GM19397 (cell line): ENCODE data around the gene ACAT2.
"Not testable (repeated sequence)": the region's sequence is repeated elsewhere in the genome, so short reads cannot be mapped to it uniquely, and the experiment has no call there.

Source experiments
- ATAC-seq: cut with Tn5 transposase; IDR thresholded peaks from one replicate; pipeline ENCODE4 v1.9.1; 2021; ENCODE audit warnings: mild to moderate bottlenecking, moderate library complexity; ENCODE audit not compliant: unreplicated experiment

ACAT2 gene

DNA sequence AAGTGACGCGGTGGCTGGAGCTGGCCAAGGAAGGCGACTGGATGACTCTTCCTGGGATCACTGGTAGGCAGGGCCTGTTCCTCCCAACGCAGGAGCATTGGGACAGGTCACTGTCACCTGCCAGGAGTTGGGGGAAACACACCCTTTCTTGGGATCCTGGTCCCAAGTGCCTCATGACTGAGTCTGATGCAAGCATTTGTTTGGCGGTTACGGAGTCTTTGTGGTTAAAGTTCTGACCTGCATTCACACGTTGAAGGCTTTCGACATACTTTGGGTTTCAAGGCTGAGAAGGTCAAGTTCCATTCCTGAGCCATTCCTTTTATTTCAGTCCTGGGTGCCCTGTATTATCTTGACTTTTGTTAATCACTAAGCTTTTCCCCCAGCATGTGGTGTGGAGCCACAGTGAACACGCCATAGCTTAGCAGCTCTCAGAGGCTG lies 44.2 kb downstream of the ACAT2 start:
- no peak for ATAC-seq

DNA sequence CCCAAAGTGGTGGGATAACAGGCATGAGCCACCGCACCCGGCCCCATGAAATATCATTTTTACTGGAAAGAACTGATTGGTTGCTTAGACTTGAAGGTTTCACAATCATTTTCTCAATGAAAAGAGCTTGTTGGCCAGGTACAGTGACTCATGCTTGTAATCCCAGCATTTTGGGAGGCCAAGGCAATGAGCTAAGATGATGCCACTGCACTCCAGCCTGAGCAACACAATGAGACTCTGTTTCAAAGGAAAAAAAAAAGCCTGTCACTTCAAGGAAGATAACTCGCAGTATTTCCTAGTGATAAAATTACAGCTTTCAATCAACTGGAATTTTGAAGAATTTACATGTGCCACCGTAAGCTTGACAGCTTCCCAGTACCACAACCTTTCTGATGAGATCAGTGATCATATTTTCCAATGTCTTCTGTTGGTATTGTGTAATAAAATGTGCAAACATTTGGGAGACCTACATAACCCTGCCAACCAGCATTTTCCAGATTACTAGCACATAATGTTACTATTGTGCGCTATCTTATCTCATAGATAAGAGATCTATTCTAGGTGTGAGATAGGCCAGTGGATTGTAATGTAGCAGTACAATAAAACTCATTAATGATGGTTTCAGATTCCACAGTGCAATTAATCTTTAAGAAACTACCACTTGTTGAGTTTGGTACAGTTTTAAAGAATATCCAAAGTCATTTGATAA lies 45.5 kb downstream of the ACAT2 start:
- ATAC-seq = no peak

DNA sequence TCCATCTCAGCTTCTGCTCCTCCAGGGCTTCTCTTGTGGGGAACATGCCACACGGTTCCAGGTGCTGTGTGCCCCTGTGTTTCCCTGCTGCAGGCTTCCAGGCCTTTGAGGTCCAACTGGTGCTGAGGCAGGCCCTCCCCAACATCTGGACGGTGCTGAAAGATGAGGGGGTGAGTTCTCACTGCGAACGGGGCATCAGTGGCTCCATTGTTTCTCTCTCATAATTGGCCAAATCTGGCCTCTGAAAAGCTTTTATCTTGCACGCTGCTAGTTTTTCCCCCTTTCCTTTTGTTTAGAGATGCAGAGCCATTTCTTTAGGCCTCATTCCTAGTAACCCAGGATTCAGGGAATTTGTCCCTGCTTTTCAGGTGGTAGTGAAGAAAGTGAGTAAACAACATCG lies 46.8 kb downstream of the ACAT2 start:
- no peak for ATAC-seq

DNA sequence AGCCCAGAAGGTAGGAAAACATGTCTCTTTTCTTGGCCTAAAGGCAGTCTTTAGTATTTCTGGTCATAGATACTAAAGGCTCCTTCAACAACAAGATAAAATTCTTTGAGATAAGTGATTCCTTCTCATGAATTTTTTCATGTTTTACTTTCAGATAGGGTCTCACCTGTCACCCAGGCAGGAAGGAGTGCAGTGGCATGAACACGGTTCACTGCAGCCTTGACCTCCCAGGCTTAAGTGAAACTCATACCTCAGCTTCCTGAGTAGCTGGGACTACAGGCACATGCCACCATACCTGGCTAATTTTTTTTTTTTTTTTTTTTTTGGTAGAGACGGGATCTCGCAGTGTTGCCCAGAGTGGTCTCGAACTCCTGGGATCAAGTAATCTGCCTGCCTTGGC lies 47.3 kb downstream of the ACAT2 start:
- no peak for ATAC-seq

DNA sequence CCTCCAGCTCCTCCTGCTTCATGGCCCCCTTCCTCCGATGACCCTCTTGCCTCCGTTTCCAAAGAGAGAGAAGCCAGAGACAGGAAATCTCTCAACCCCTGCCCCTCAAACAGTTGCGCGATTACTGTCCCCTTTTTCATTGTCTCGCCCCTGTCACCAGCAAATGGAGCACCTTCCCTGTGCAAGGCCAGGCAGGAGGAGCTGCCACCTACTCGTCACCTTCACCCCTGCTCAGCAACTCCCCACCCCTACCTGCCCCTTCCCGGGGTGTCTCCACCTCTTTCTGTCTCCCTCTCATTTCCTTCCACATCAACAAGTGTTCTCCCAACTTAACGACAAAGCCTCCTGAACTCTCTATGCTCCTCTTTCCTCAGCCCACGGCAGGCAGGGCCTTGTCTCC lies 51.9 kb downstream of the ACAT2 start:
- no peak for ATAC-seq

DNA sequence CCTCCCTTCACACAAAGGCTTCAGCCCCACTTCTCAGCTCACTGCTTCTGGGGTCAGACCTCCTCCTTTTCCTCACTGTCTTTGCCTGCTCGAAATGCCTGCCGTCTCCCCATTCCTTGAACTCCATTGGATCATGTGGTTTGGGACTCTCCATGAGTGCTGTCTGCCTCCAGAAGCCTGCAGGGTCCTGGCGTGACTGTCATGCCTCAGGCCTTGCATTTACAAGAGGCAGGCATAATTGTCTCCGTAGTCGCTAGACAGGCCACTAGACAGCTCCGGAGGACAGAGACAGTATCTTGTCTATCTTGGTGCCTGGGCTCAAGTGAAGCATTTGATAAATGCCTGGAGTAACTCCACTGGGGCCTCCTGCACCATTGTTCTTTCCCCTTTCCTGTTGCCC lies 53.6 kb downstream of the ACAT2 start:
- ATAC-seq = no peak

DNA sequence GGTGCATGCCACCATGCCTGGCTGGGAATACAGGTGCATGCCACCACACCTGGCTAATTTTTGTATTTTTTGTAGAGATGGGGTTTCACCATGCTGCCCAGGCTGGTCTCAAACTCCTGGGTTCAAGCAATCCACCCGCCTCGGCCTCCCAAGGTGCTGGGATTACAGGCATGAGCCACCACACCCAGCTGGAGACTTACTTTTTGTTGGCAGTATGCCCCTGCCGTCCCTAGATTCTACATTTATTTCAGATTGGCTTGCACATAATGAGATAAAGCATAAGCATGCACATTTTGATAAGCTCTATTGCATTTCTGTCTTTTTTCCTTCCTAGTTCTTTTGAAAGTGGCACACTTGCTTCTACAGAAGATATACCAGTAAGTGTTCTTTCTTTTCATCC lies 54.9 kb downstream of the ACAT2 start:
- ATAC-seq = not testable (repeated sequence)

DNA sequence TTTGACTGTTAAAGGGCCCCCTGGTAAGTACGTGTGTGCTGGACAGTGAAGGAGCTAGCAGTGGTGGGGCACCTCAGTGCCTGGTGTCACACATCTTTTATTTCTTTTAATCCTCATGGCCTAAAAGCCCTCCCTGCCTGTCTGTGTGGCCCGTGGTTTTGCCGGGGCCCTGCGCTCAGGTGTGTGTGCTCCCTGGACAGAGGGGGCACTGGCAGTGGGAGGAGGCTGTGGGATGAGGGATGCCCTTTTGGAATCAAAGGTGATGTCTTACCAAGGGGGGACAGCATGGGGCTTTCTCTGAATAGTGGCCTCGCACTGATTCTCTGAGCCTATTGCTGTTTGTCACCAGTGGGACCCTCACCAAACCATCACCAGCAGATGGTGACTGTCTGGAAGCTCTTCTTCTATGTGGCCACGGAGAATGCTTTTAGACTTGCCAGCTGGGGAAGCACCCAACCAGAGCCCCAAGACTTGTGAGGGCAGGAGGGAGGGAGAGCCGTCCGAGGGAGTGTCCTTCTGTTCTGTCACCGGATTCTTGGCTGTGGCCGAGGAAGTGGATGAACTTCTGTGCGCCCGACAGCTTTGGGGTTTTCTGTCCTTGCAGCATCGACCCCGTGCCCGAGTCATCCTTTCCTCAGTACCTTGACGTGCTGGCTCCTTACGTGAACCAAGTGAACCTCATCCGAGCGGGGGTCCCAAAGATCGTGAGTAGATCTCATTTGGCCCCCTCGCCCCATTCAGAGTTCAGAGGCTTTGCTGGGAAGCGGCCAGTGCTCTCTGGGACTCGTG lies 56.3 kb downstream of the ACAT2 start:
- ATAC-seq = no peak

DNA sequence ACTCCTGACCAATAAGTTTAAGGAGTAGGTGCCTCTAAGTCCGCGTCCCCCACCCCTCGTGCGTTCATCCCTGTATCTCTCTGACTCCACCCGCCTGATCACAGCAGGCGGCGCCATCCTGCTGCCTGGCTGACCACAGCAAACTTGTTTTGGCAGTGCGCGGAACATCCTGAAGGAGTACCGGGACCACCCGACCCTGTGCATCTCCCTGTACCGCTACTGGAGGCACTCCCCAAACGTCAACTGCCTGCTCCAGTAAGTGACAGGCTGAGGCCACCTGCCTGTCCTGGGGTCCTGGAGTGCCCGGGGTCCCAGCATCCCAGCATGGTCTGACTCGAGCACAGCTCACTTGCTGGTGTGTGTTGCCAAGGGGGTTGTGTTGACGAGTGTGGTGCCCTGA lies 57.3 kb downstream of the ACAT2 start:
- no peak for ATAC-seq

DNA sequence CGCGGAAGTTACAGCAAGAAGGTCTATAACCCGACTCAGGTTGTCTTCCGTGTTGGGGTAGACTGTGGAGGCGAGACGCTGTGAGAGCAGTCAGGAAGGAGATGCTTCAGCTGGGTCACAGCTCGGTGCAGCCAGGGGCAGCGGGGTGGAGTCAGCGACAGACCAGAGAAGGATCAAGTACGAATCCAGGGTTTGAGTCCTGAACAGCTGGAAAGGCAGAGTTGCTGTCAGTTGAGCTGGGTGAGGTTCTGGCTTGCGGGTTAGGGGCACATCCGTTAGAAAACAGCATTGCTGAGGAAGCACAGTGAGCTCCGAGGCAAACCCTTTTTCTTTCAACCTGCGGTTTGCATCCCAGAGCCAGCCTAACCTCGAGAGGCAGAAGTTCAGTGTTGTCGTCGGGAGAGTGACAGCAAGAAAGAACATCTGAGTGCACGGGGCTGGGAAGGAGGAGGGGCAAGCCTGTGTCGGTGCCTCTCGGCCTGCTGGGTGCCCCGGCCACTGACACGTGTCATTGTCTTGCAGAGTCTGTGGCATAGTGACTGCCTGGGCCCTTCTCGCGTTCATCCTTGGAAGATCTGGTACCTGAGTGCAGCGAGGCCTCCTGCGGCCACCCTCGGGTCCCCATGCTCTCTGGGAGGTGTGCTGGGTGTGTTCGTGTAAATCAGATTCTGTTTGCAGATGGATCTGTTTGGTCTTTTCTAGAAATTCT lies 58.2 kb downstream of the ACAT2 start:
- ATAC-seq = peak; percentile 57

DNA sequence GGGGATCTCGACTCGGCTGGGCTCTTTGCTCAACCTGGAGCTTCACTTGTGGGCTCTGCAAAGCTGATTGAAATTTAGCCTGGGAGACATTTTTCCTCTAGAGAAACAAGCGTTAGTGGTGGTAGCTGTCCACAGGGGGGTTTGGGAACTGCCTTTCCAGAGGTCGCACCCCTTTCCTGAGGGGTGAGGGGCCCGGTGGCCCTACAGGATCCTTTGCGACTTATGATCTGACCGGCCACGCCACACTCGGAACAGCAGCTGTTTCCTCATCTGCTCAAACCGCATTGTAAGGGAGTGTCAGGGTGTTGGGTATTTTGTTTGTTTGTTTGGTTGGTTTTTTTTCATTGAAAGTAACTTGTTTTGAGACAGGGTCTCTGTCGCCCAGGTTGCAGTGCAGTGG lies 59.3 kb downstream of the ACAT2 start:
- ATAC-seq = no peak

DNA sequence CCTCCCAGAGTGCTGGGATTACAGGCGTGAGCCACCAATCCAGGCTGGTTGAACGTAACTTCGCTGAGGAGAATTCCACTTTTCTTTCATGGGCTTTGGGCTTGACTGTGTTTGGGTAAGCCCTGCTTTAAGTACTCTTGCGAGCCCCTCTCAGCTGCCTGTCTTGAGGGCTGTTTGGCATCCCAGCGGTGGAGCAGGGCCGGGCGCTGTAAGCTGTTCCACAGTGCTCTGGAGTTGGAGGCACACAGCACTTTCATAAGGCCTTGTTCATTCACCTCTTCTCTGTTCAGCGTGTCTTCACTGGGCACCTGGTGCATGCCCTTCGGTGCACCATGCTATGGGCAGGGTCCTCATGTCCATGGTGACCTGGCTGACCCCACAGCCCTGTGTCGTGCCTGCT lies 59.9 kb downstream of the ACAT2 start:
- no peak for ATAC-seq

DNA sequence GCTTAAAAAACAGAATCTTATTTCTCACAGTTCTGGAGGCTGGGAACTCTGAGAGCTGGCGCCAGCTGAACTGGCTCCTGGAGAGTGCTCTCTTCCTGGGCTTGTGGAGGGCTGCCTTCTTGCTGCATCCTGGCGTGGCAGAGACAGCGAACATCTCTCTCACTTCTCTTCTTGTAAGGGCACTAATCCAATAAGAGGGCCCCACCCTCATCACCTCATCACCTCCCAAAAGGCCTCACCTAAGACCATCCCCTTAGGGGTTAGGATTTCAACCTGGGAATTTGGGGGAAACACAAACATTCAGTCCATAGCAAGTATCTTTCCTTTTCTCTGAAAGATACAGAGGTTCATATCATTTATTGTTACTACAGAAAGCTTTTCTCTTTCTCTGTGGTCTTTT lies 62.1 kb downstream of the ACAT2 start:
- ATAC-seq = no peak

DNA sequence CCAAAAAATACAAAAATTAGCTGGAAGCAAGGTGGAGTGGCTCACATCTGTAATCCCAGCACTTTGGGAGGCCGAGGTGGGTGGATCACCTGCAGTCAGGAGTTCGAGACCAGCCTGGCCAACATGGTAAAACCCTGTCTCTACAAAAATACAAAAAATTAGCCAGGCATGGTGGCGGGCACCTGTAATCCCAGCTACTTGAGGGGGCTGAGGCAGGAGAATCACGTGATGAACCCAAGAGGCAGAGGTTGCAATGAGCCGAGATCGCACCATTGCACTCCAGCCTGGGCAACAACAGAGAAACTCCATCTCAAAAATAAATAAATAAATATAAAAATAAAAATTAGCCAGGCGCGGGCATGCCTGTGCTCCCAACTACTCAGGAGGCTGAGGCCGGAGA lies 62.8 kb downstream of the ACAT2 start:
- ATAC-seq = not testable (repeated sequence)

DNA sequence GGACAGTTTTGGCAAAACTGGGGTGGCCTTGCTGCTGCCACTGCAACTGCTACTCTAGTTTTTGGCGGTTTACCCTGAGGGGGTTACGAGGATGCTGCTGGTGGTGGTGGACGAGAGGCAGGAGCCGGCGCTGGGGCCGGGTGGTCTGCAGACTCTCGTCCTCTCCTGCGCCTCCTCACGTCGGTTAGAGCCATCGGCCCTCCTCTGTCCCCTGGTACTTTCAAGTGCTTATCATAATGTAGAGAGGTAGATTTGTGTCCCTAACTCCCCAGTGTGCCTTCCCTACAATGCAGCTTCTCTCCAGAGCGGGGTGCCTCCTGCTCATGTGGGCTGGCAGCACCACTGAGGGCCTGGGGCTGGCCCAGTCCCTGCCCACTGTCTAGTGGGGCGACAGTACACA lies 64.2 kb downstream of the ACAT2 start:
- ATAC-seq = no peak

DNA sequence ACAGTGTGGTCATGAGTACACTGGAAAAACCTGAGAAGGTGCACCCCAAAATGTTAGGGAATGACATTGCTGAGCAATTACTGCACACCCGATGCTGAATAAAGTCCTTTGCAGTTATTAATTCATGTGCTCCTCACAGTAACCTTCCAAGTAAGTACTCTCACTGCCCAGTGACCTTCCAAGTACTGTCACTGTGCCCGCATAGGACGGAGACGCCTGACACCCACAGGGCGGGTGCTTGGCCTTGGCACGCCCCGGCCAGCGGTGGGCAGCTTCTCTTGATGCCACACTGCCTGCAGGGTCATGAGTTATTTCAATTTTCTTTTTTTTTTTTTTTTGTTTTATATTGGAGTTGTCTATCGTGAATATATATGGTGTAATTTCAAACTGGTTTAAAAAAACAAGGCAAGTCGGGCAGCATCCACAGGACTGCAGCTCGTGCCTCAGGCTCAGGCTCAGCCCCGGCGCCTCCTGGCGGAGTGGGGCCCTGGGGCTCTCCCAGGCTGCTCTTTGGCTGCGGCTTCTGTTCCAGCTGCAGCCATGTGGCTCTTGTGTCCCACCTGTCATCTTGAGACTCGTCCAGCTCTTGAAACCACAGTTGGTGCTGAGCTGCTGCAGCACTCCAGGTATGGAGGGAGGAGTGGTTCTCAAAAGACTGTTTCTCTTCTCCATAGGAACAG lies 65.3 kb downstream of the ACAT2 start:
- no peak for ATAC-seq

DNA sequence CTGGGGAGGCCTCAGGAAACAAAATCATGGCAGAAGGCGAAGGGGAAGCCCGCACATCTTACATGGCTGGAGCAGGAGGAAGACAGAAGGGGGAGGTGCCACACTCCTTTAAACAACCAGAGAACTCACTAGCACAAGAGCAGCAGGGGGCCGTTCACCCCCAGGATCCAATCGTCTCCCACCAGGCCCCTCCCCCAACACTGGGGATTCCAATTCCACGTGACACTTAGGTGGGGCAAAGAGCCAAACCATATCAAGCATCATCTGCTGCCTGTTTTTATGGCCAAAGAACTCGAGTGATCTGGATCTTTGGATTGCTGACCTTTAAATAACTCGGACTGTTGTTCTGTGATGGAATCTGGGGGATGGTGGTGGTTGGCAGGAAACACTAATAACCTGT lies 66.2 kb downstream of the ACAT2 start:
- no peak for ATAC-seq
